Fibroblast of skin of scalp (primary cell): ENCODE results near the gene GRK5.

Experiments used
- DNase-seq: peaks from one replicate; pipeline ENCODE4 v3.0.0-alpha.2; 2013

The GRK5 gene

GRCh38 chr10:119495021-119495505 is 287.7 kb downstream of the GRK5 start:
- DNase-seq, result no peak

- DNase-seq, result no peak
Observed at GRCh38 chr10:119495545-119495944, 288.2 kb downstream of the GRK5 start.

- DNase-seq, result no peak
Observed at GRCh38 chr10:119496273-119496672, 288.9 kb downstream of the GRK5 start.

- DNase-seq, result no peak
Observed at GRCh38 chr10:119497243-119497642, 289.9 kb downstream of the GRK5 start.

- no peak for DNase-seq
Observed at GRCh38 chr10:119498889-119499676, 291.7 kb downstream of the GRK5 start.

GRCh38 chr10:119499677-119500002 is 292.3 kb downstream of the GRK5 start:
- no peak for DNase-seq

- peak; percentile 14 for DNase-seq
Observed at GRCh38 chr10:119500123-119500795, 292.9 kb downstream of the GRK5 start.

- DNase-seq, result no peak
Observed at GRCh38 chr10:119500821-119501220, 293.4 kb downstream of the GRK5 start.

- DNase-seq, result no peak
Observed at GRCh38 chr10:119501690-119502089, 294.3 kb downstream of the GRK5 start.

GRCh38 chr10:119502209-119502608 is 294.8 kb downstream of the GRK5 start:
- DNase-seq, result no peak

GRCh38 chr10:119502618-119503155 is 295.3 kb downstream of the GRK5 start:
- no peak for DNase-seq

GRCh38 chr10:119503821-119504220 is 296.4 kb downstream of the GRK5 start:
- no peak for DNase-seq

GRCh38 chr10:119504651-119505050 is 297.3 kb downstream of the GRK5 start:
- no peak for DNase-seq

GRCh38 chr10:119505131-119505551 is 297.8 kb downstream of the GRK5 start:
- DNase-seq, result no peak
